ENCODE data around the gene PBRM1. TPM values are rescaled to one million over a fixed set of nuclear protein-coding genes. Genes with fewer than 3 reads are reported as not detected.

Gene PBRM1
- total RNA-seq, 1 experiment from 2014 or later, result 42.8 TPM

DNA sequence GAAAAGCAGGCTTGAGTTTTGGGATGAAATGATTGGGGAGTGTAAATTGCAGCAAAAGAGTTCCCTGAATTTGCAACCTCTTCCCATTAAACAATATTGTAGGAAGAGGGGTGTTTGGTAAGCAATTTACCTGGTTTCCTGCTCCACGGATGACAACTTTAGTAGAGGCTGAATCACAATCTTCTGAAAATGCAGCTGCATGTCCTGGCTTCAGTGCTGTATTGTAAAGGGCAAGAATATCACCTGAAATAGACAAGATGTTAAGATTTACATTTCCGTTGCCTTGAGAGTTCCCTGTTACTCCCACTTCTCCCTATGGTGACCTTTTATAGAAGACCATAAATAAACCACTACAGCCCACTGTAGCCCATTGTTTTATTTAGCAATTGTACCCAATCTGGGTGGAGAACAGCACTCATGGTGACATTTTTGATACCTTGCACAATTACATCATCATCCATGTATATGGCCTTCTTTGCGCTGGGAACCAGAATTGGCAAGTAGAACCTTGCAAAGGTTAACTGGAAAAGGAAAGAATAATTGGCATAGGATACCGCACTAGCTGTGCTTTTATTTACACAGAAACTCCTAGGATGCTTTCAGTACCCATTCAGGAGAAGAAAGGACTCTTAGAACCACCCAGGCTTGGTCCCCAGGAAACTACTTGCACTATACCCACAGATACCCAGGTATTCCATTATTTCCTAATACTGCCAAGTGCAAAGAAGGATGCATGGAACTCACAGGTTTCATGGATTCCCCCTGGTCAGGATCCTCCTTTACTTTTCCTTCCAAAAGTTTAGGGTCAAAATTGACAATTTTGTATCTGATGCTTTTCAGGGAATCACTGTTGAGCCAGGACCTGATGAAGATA, 10.3 kb upstream of the PBRM1 start:
- Histone ChIP-seq H3K27ac (no peak overlapping the region), H3K9me2 (ENCODE audit: insufficient read depth) (no peaks in the 10 kb centered on the region), H4K20me1 (ENCODE audit: insufficient read depth) (peaks cover 32% of the 10 kb centered on the region), H3K27me3 (ENCODE audit: insufficient read depth, low read depth) (no peaks in the 10 kb centered on the region), H3K4me3 (no peak overlapping the region), H3K4me1 (replicated peaks; ENCODE audit: insufficient read depth) (no peaks in the 10 kb centered on the region), H3F3A (ENCODE audit: insufficient read depth, low read depth) (peaks cover 74% of the 10 kb centered on the region), H3K4me2 (no peak overlapping the region), H3K79me2 (ENCODE audit: low read depth) (0 out of 2 replicates have a peak, but pooled peaks cover 5% of the 10 kb centered on the region), H3K36me3 (ENCODE audit: low read depth) (peaks cover 38% of the 10 kb centered on the region), H2AFZ (no peak overlapping the region), H3K9me3 (ENCODE audit: insufficient read depth, low read depth) (no peaks in the 10 kb centered on the region)
- CTCF ChIA-PET, result no interaction called here
- TF ChIP-seq EZH2 (IDR thresholded peaks at IDR 0.05; ENCODE audit: low read depth), result no peak
- TF ChIP-seq, protein P1, sequence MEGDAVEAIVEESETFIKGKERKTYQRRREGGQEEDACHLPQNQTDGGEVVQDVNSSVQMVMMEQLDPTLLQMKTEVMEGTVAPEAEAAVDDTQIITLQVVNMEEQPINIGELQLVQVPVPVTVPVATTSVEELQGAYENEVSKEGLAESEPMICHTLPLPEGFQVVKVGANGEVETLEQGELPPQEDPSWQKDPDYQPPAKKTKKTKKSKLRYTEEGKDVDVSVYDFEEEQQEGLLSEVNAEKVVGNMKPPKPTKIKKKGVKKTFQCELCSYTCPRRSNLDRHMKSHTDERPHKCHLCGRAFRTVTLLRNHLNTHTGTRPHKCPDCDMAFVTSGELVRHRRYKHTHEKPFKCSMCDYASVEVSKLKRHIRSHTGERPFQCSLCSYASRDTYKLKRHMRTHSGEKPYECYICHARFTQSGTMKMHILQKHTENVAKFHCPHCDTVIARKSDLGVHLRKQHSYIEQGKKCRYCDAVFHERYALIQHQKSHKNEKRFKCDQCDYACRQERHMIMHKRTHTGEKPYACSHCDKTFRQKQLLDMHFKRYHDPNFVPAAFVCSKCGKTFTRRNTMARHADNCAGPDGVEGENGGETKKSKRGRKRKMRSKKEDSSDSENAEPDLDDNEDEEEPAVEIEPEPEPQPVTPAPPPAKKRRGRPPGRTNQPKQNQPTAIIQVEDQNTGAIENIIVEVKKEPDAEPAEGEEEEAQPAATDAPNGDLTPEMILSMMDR (conservative IDR thresholded peaks at IDR 0.05), result no peak
- no peak for DNase-seq
- BruUV-seq (replicated peaks), result no TSS peak
- POLR2A ChIA-PET (ENCODE audit: unreplicated experiment), result interaction anchor here (0.6 to 0.7 kb wide), 2 partner anchors 10 to 132 kb away, joined by 3 to 8 read pairs; partner anchors contain the start of genes GNL3 and PBRM1
- intact Hi-C loops (cut with micrococcal nuclease; ENCODE audit: unreplicated experiment), result no loop called here

DNA sequence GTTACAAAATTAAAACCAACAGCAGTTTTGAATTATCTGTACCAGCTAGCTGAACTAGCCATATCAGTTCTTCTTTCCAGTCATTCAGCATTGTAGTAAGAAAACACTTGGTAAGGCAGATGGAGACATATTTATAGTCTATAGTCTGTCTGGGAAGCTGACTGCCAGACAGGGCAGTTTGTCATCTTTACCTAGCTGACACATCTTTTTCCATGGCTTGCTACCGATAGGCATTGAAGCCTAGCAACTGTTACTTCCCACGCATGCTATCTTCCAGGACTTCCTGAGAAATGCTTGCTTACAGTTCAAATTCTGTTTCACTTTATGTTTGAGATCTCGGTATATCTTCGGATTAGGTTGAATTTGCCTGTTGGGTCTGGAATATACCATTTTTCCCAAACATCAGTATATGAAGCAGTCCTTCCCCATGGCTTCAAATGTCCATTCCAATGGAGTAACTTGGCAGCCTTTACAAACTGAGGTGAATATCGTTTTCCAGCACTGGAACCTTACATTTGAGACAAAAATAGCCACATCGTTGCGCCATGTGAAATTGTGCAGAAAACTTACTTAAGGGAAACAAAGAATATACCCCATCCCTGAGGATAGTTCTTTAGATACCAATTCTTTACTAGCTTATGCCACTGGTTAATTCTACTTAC, 8.9 kb upstream of the PBRM1 start:
- ChIA-PET CTCF (no interaction called here), POLR2A (ENCODE audit: unreplicated experiment) (interaction anchor here (0.7 kb wide), 1 partner anchor 17 kb away, joined by 3 read pairs; no protein-coding TSS in a partner anchor)
- Histone ChIP-seq H3K4me2 (no peak overlapping the region), H3K36me3 (ENCODE audit: low read depth) (peaks cover 51% of the 10 kb centered on the region), H2AFZ (no peak overlapping the region), H3K9me3 (ENCODE audit: insufficient read depth, low read depth) (no peaks in the 10 kb centered on the region), H3K27ac (no peak overlapping the region), H3K27me3 (ENCODE audit: insufficient read depth, low read depth) (no peaks in the 10 kb centered on the region), H3K4me3 (no peak overlapping the region), H3K79me2 (ENCODE audit: low read depth) (peaks cover 16% of the 10 kb centered on the region), H3K4me1 (replicated peaks; ENCODE audit: insufficient read depth) (no peaks in the 10 kb centered on the region), H4K20me1 (ENCODE audit: insufficient read depth) (peaks cover 39% of the 10 kb centered on the region), H3F3A (ENCODE audit: insufficient read depth, low read depth) (peaks cover 87% of the 10 kb centered on the region), H3K9me2 (ENCODE audit: insufficient read depth) (no peaks in the 10 kb centered on the region)
- TF ChIP-seq EZH2 (IDR thresholded peaks at IDR 0.05; ENCODE audit: low read depth), result no peak
- TF ChIP-seq, protein P1 (conservative IDR thresholded peaks at IDR 0.05), result no peak
- intact Hi-C loops (cut with micrococcal nuclease; ENCODE audit: unreplicated experiment), result no loop called here
- no TSS peak for BruUV-seq (replicated peaks)
- DNase-seq, result no peak

DNA sequence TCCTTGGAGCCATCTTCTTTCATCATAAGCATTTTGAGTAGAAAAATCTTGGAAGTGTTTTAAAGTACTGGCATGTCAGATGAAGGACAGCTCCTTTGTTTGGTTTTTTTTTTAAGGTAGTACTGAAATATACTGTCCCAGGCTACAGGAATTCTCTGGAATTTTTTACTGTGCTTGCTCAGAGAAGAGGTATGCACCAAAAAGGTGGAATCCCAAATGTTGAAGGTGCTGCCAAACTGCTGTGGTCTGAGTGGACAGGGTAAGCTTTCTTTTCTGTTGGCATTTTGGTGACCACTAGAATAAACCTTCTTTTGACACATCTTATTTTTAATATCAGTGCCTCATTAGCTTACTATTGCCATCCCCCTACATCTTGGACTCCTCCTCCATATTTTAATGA, 7.4 kb upstream of the PBRM1 start:
- H3K4me1 ChIP-seq (replicated peaks; ENCODE audit: insufficient read depth), result peaks cover 11% of the 10 kb centered on the region
- no peak overlapping the region for H3K4me3 ChIP-seq
- ChIA-PET POLR2A (ENCODE audit: unreplicated experiment) (interaction anchor here (0.7 kb wide), 1 partner anchor 32 kb away, joined by 3 read pairs; no protein-coding TSS in a partner anchor), CTCF (no interaction called here)
- BruUV-seq (replicated peaks), result no TSS peak
- peaks cover 66% of the 10 kb centered on the region for H3K36me3 ChIP-seq (ENCODE audit: low read depth)
- H3K4me2 ChIP-seq, result no peak overlapping the region
- H3K9me3 ChIP-seq (ENCODE audit: insufficient read depth, low read depth), result no peaks in the 10 kb centered on the region
- H4K20me1 ChIP-seq (ENCODE audit: insufficient read depth), result peaks cover 53% of the 10 kb centered on the region
- no peak overlapping the region for H3K27ac ChIP-seq
- H3K27me3 ChIP-seq (ENCODE audit: insufficient read depth, low read depth), result no peaks in the 10 kb centered on the region
- intact Hi-C loops (cut with micrococcal nuclease; ENCODE audit: unreplicated experiment), result no loop called here
- H3K9me2 ChIP-seq (ENCODE audit: insufficient read depth), result no peaks in the 10 kb centered on the region
- no peak for TF ChIP-seq EZH2 (IDR thresholded peaks at IDR 0.05; ENCODE audit: low read depth)
- TF ChIP-seq, protein P1 (conservative IDR thresholded peaks at IDR 0.05), result no peak
- H3K79me2 ChIP-seq (ENCODE audit: low read depth), result peaks cover 32% of the 10 kb centered on the region
- no peak for DNase-seq
- H2AFZ ChIP-seq, result no peak overlapping the region
- peaks cover 88% of the 10 kb centered on the region for H3F3A ChIP-seq (ENCODE audit: insufficient read depth, low read depth)
